GM23248 (cell line): ENCODE data around the gene HMGB1. TPM values are rescaled to one million over a fixed set of nuclear protein-coding genes. Genes with fewer than 3 reads are reported as not detected.

ENCODE experiments used
- DNase-seq: peaks from one replicate; pipeline ENCODE4 v3.0.0-alpha.2; 2015
- H2AFZ ChIP-seq: fragments of 200-600 bp; sonication (generic); 2 replicates; pipeline ENCODE4 v1.6.1; 2016; ENCODE audit warnings: antibody characterized with exemption
- H3F3A ChIP-seq: fragments of 200-600 bp; sonication (generic); 2 replicates; pipeline ENCODE4 v1.6.1; 2016; ENCODE audit warnings: mild to moderate bottlenecking, antibody characterized with exemption, mixed run types; ENCODE audit not compliant: insufficient read depth
- H3K27ac ChIP-seq: fragments of 200-600 bp; sonication (generic); 2 replicates; pipeline ENCODE4 v1.5.1; 2016; ENCODE audit warnings: mild to moderate bottlenecking
- H3K27me3 ChIP-seq: fragments of 200-600 bp; sonication (generic); replicated peaks from 2 replicates; pipeline ENCODE4 v1.6.1; 2016; ENCODE audit warnings: mild to moderate bottlenecking; ENCODE audit not compliant: insufficient read depth
- H3K36me3 ChIP-seq: fragments of 200-600 bp; sonication (generic); 2 replicates; pipeline ENCODE4 v1.6.1; 2016; ENCODE audit warnings: low read depth, mild to moderate bottlenecking
- H3K4me1 ChIP-seq: fragments of 200-600 bp; sonication (generic); 2 replicates; pipeline ENCODE4 v1.6.1; 2016; ENCODE audit warnings: mild to moderate bottlenecking; ENCODE audit not compliant: insufficient read depth
- H3K4me2 ChIP-seq: fragments of 200-600 bp; sonication (generic); one replicate; pipeline ENCODE4 v1.6.1; 2016; ENCODE audit warnings: mild to moderate bottlenecking; ENCODE audit not compliant: unreplicated experiment
- H3K4me3 ChIP-seq: fragments of 200-600 bp; sonication (generic); 2 replicates; pipeline ENCODE4 v1.5.1; 2016; ENCODE audit warnings: mild to moderate bottlenecking
- H3K79me2 ChIP-seq: fragments of 200-600 bp; sonication (generic); 2 replicates; pipeline ENCODE4 v1.6.1; 2016; ENCODE audit warnings: mild to moderate bottlenecking; ENCODE audit not compliant: insufficient read depth
- H3K9ac ChIP-seq: fragments of 200-600 bp; sonication (generic); 2 replicates; pipeline ENCODE4 v1.6.1; 2016; ENCODE audit warnings: mild to moderate bottlenecking
- H3K9me2 ChIP-seq: fragments of 200-600 bp; sonication (generic); 2 replicates; pipeline ENCODE4 v1.6.1; 2016; ENCODE audit warnings: mixed run types, mild to moderate bottlenecking, moderate library complexity; ENCODE audit not compliant: insufficient read depth
- H3K9me3 ChIP-seq: fragments of 200-600 bp; sonication (generic); one replicate; pipeline ENCODE4 v1.6.1; 2017; ENCODE audit warnings: low read depth
- H4K20me1 ChIP-seq: fragments of 200-600 bp; sonication (generic); 2 replicates; pipeline ENCODE4 v1.6.0; 2016; ENCODE audit not compliant: insufficient read depth
- EZH2 ChIP-seq: fragments of 200-600 bp; sonication (generic); IDR thresholded peaks from 2 replicates; pipeline ENCODE4 v1.6.1; 2018; ENCODE audit warnings: antibody characterized with exemption, mild to moderate bottlenecking; ENCODE audit not compliant: insufficient read depth, poor library complexity, severe bottlenecking
- EZH2phosphoT487 ChIP-seq: fragments of 200-600 bp; sonication (generic); IDR thresholded peaks from 2 replicates; pipeline ENCODE4 v1.6.1; 2018; ENCODE audit warnings: antibody characterized with exemption, moderate library complexity, mild to moderate bottlenecking, low read depth; ENCODE audit not compliant: insufficient read depth
- WGBS, 2 experiments: methylation state at CpG; one replicate each; pipeline ENCODE4 v1.1.6; 2015 to 2017; ENCODE audit warnings: low lambda C conversion rate in 2 of 2, low coverage in 1 of 2; ENCODE audit errors: missing lambda C conversion rate in 2 of 2; 5-methylcytosine and 5-hydroxymethylcytosine counted together
- in situ Hi-C: fragments of 300-500 bp; cut with MboI; formaldehyde crosslinking; loops from 2 replicates; pipeline ENCODE4 v1.15.0; 2020
- polyA plus RNA-seq: library from polyadenylated mRNA; unstranded; fragments of >200 nt; fragmentation: Nextera tagmentation; extraction: Ambion mirVana; gene quantifications from 2 replicates; pipeline ENCODE4 v1.2.1, GENCODE V29; 2016
- total RNA-seq: library from RNA; depleted of rRNA; stranded (reverse); fragments of >200 nt; shearing (Covaris generic); gene quantifications from 2 replicates; pipeline ENCODE4 v1.2.3, GENCODE V29; 2014

Gene HMGB1
- total and polyA plus RNA-seq, 2 experiments from 2014 or later, result 233 to 430 TPM

DNA sequence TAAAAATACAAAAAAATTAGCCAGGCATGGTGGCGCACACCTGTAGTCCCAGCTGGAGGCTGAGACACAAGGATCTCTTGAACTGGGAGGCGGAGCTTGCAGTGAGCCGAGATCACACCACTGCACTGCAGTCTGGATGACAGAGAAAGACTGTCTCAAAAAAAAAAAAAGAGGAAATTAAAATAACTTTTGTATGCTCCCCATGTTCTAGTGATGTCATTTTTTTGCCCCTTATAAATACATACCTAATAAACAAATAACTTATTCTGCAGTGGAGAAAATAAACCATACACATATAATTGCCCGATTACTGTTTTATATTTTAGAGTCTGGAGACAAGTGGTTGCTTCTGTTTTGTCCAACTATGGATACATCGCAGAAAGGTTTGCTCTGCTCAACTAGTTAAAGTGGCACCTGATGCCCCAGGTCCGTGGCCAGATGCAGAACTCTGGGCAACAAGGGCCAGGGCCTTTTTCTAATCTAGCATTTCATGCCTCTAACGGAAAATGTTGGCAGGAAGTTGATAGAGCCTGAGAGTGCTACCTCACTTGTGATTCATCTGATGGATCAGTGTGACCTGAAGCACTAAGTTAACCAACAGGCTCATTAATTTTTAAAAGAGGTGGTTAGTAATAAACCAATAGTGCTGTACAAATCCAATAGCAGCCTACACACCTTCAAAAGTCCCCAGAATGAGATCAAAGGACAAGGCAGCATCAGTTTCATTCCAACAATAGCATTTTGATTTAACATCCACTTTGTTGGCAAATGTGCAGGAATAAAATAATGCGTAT, 24.6 kb downstream of the HMGB1 start:
- H3K9ac ChIP-seq, result no peak overlapping the region
- no peaks in the 10 kb centered on the region for H3K36me3 ChIP-seq
- H3F3A ChIP-seq, result no peaks in the 10 kb centered on the region
- no peak overlapping the region for H3K4me2 ChIP-seq
- in situ Hi-C loops, result no loop called here
- H3K27me3 ChIP-seq, result no peaks in the 10 kb centered on the region
- H3K9me3 ChIP-seq, result no peaks in the 10 kb centered on the region
- H3K4me1 ChIP-seq, result no peaks in the 10 kb centered on the region
- 53 to 54% methylated on average over 8 of the region's 8 CpGs for WGBS, 2 experiments
- DNase-seq, result peak; percentile 19
- H2AFZ ChIP-seq, result no peak overlapping the region
- H3K9me2 ChIP-seq, result no peaks in the 10 kb centered on the region
- H4K20me1 ChIP-seq, result no peaks in the 10 kb centered on the region
- TF ChIP-seq EZH2phosphoT487 (no peak), EZH2 (no peak)
- H3K4me3 ChIP-seq, result no peak overlapping the region
- no peaks in the 10 kb centered on the region for H3K79me2 ChIP-seq
- H3K27ac ChIP-seq, result no peak overlapping the region

DNA sequence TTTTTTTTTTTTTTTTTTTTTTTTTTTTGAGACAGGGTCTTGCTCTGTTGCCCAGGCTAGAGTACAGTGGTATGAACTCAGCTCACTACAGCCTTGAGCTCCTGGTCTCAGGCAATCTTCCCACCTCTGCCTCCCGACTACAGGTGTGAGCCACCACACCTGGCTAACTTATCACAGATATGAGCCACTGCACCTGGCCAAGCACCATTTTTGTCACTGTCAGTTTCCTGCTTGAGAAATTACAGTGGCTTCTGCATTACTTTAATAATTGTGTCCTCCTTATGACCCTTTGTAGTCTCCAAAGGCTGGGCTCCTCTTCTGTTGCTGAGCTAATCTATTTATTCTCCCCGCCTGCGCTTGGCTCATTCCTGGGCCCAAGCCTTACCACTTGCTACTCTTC, 27.4 kb downstream of the HMGB1 start:
- Histone ChIP-seq H4K20me1 (no peaks in the 10 kb centered on the region), H3K9me2 (no peaks in the 10 kb centered on the region), H2AFZ (no peak overlapping the region), H3F3A (no peaks in the 10 kb centered on the region), H3K4me3 (no peak overlapping the region), H3K9ac (no peak overlapping the region), H3K4me1 (no peaks in the 10 kb centered on the region), H3K4me2 (no peak overlapping the region), H3K27ac (no peak overlapping the region), H3K9me3 (no peaks in the 10 kb centered on the region), H3K36me3 (no peaks in the 10 kb centered on the region), H3K27me3 (no peaks in the 10 kb centered on the region), H3K79me2 (no peaks in the 10 kb centered on the region)
- TF ChIP-seq EZH2phosphoT487 (no peak), EZH2 (no peak)
- WGBS, 2 experiments, result 74 to 76% methylated on average over 3 of the region's 3 CpGs
- in situ Hi-C loops, result no loop called here
- no peak for DNase-seq

DNA sequence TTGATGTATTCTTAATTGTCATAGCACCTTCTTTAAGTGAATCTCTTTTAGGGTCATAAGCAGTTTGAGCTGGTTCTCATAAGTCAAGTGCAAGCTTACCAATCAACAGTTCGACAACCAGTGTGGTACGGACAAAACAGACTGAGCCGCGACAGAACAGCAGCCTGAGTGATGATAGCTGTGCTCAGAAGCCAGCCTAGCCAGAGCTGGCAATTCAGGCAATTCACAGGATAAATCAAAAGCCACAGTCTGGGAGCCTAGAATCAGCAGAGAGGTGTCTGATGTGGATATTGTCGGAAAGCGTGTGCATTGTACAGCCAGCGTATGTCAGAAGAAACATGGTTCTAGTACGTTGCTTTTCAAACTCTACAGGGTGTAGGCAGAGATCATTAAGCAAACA, 28.6 kb downstream of the HMGB1 start:
- H3K4me3 ChIP-seq, result no peak overlapping the region
- no peak overlapping the region for H3K9ac ChIP-seq
- H4K20me1 ChIP-seq, result no peaks in the 10 kb centered on the region
- 93 to 94% methylated on average over 8 of the region's 8 CpGs for WGBS, 2 experiments
- no peaks in the 10 kb centered on the region for H3K79me2 ChIP-seq
- H3K36me3 ChIP-seq, result no peaks in the 10 kb centered on the region
- no peak overlapping the region for H3K27ac ChIP-seq
- no peaks in the 10 kb centered on the region for H3F3A ChIP-seq
- no peak for TF ChIP-seq EZH2
- no peak for TF ChIP-seq EZH2phosphoT487
- H3K27me3 ChIP-seq, result no peaks in the 10 kb centered on the region
- in situ Hi-C loops, result no loop called here
- no peak for DNase-seq
- no peak overlapping the region for H2AFZ ChIP-seq
- no peaks in the 10 kb centered on the region for H3K4me1 ChIP-seq
- H3K9me2 ChIP-seq, result no peaks in the 10 kb centered on the region
- no peak overlapping the region for H3K4me2 ChIP-seq
- H3K9me3 ChIP-seq, result no peaks in the 10 kb centered on the region

DNA sequence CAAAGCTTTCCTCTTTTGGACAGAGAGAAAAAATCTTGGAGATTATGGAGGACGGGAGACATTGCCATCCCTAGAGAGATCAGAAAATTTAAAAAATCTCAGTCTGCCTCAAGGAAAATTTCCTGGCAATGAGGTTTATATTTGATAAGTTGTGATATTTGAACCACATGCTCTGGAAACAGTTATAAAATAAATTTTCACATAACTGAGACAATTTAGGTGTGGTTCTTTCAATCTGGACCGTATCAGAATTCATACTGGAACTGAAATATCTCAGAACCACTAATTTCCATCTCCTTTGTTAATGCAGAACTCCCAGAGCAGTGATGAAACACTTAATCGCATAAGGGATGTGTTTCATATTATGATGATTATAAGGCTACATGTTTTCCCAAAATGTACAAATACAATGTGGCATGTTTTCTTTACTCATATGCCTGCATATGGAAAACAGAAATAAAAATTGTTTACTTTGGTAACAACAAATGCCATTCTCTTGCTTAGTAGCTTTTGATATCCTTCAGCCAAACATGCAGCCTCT, 29.8 kb downstream of the HMGB1 start:
- whole genome bisulfite sequencing, 2 experiments, result 31 to 34% methylated on average over 3 of the region's 3 CpGs
- peaks cover 10% of the 10 kb centered on the region for H3F3A ChIP-seq
- in situ Hi-C loops, result no loop called here
- no peaks in the 10 kb centered on the region for H3K36me3 ChIP-seq
- no peaks in the 10 kb centered on the region for H3K79me2 ChIP-seq
- H3K27me3 ChIP-seq, result no peaks in the 10 kb centered on the region
- no peaks in the 10 kb centered on the region for H4K20me1 ChIP-seq
- no peak overlapping the region for H2AFZ ChIP-seq
- no peak overlapping the region for H3K9ac ChIP-seq
- H3K4me3 ChIP-seq, result no peak overlapping the region
- no peaks in the 10 kb centered on the region for H3K9me3 ChIP-seq
- H3K4me2 ChIP-seq, result no peak overlapping the region
- H3K4me1 ChIP-seq, result peaks cover 10% of the 10 kb centered on the region
- TF ChIP-seq EZH2phosphoT487, result no peak
- TF ChIP-seq EZH2, result no peak
- H3K9me2 ChIP-seq, result no peaks in the 10 kb centered on the region
- H3K27ac ChIP-seq, result no peak overlapping the region
- no peak for DNase-seq
